Heart right ventricle (tissue), 16 donors: ENCODE data around the gene CCDC69. TPM values are rescaled to one million over a fixed set of nuclear protein-coding genes. Genes with fewer than 3 reads are reported as not detected.

Experiments
- ATAC-seq, 8 donors: fragments of 200-7000 bp; cut with Tn5 transposase; one replicate each; pipeline ENCODE4 v1.9.1; 2020; ENCODE audit warnings: mild to moderate bottlenecking in 8 of 8, moderate library complexity in 8 of 8, moderate number of reproducible peaks in 1 of 8
- DNase-seq, 2 donors: peaks; one replicate each; pipeline ENCODE4 v3.0.0-alpha.2; 2020
- H3K27ac ChIP-seq, 10 donors: fragments of 200-600 bp; sonication (generic) in 2 of 10; one replicate each; pipeline versions ENCODE4 v1.5.0 to v1.8.0; 2020 to 2022; ENCODE audit warnings: mild to moderate bottlenecking in 3 of 10
- H3K27me3 ChIP-seq, 7 donors: fragments of 200-600 bp; one replicate each; pipeline ENCODE4 v1.8.0; 2021 to 2022; ENCODE audit warnings: mild to moderate bottlenecking in 2 of 7
- H3K36me3 ChIP-seq, 9 donors: fragments of 200-600 bp; sonication (generic) in 1 of 9; one replicate each; pipeline versions ENCODE4 v1.5.0 to v1.8.0; 2020 to 2022; ENCODE audit warnings: mild to moderate bottlenecking in 2 of 9
- H3K4me1 ChIP-seq, 9 donors: fragments of 200-600 bp; sonication (generic) in 1 of 9; one replicate each; pipeline versions ENCODE4 v1.5.0 to v1.8.0; 2020 to 2022; ENCODE audit warnings: mild to moderate bottlenecking in 4 of 9
- H3K4me3 ChIP-seq, 10 donors: fragments of 200-600 bp; sonication (generic) in 2 of 10; one replicate each; pipeline versions ENCODE4 v1.5.0 to v1.8.0; 2020 to 2022; ENCODE audit warnings: mild to moderate bottlenecking in 7 of 10, moderate library complexity in 2 of 10
- H3K9me3 ChIP-seq, 11 donors: fragments of 200-600 bp in 10 of 11; sonication (generic) in 2 of 11; one replicate each; pipeline versions ENCODE4 v1.5.0 to v1.8.0; 2013 to 2022; ENCODE audit warnings: mild to moderate bottlenecking in 2 of 11, control low read depth in 1 of 11, moderate library complexity in 1 of 11
- WGBS, 2 donors: extraction: QIAGEN DNeasy Blood & Tissue Kit; methylation state at CpG; one replicate each; pipeline ENCODE4 v1.1.7; 2013; ENCODE audit warnings: inconsistent platforms in 1 of 2; 5-methylcytosine and 5-hydroxymethylcytosine counted together
- intact Hi-C, 10 donors: fragments of 100-400 bp; cut with DNase I; formaldehyde crosslinking; loops; one replicate each; pipeline versions ENCODE4 v1.11.1 to v1.14.2; 2022
- polyA plus RNA-seq, 2 donors: library from polyadenylated mRNA; stranded (reverse); fragments of 200-250 nt; gene quantifications; one replicate each; pipeline ENCODE4 v1.2.3, GENCODE V29; 2013
- total RNA-seq, 10 donors: library from RNA; stranded (reverse); fragmentation: NEBNext Ultra II Directional in 3 of 10; extraction: Animal tissue kit (Norgen Biotek cat#: 25700) in 3 of 10; gene quantifications; one replicate each; pipeline versions ENCODE4 v1.2.1 to v1.2.4, GENCODE V29; 2021 to 2023
- TF ChIP-seq, protein P1 (sequence below), 9 donors: fragments of 200-600 bp; sonication (generic) in 2 of 9; IDR thresholded peaks; one replicate each; pipeline versions ENCODE4 v1.5.0 to v1.8.0; 2021 to 2022; ENCODE audit warnings: antibody characterized with exemption in 9 of 9, mild to moderate bottlenecking in 5 of 9, moderate library complexity in 1 of 9
- donor health status: Arrhythmogenic right ventricular cardiomyopathy.
- donor health status: ischemic (EF 13 %, LVEDD 7.1; RV severe dilation, severe dysfunction).
- donor health status: healthy with polysubstance abuse.
- donor health status: DM: no; HTN: yes; CAD: no.
- donor health status: DM: no; HTN: no; CAD: no.
- donor health status: ischemic (EF 25% LVEDD 6.9; RV normal size, moderate dysfunction).
- donor health status: ischemic (EF 25% LVEDD 5.7; RV mildly dilated, moderate dysfunction).
- donor health status: healthy.
- donor health status: DM: yes; HTN: yes; CAD: no.
- donor health status: Ischemic cardiomyopathy.
- donor health status: ischemic (EF 35%, LVEDD 5.7; RV mildly dilated, moderate dysfunction).
- donor health status: nonischemic (EF 11% LVEDD 7.7; RV severe dilation, severe dysfunction).
- donor health status: DM: yes; HTN: yes; CAD: no.
- donor health status: PGD.
- donor health status: ischemic (EF 29% LVEDD 5.4; RV normal size, mild dysfunction).
- donor health status: nonischemic (EF 23%, LVEDD 6.1; RV moderate dilation, normal function).

Gene CCDC69
- total and polyA plus RNA-seq, 12 donors, result 50.8 to 191 (median 104) TPM

GRCh38 chr5:151182976-151183375, 40.9 kb downstream of the CCDC69 start:
- no peaks in the 10 kb centered on the region for H3K9me3 ChIP-seq
- no peak for ATAC-seq
- H3K4me1 ChIP-seq, result peaks cover 0 to 13% (median 0%) of the 10 kb centered on the region in 9 donors
- intact Hi-C loops, result no loop called here
- H3K4me3 ChIP-seq, result no peak overlapping the region
- WGBS, 2 donors, result 81 to 85% methylated on average over 8 of the region's 8 CpGs
- peaks cover 0 to 98% (median 17%) of the 10 kb centered on the region in 9 donors for H3K36me3 ChIP-seq
- no peak overlapping the region for H3K27ac ChIP-seq
- no peak for DNase-seq
- TF ChIP-seq, protein P1, sequence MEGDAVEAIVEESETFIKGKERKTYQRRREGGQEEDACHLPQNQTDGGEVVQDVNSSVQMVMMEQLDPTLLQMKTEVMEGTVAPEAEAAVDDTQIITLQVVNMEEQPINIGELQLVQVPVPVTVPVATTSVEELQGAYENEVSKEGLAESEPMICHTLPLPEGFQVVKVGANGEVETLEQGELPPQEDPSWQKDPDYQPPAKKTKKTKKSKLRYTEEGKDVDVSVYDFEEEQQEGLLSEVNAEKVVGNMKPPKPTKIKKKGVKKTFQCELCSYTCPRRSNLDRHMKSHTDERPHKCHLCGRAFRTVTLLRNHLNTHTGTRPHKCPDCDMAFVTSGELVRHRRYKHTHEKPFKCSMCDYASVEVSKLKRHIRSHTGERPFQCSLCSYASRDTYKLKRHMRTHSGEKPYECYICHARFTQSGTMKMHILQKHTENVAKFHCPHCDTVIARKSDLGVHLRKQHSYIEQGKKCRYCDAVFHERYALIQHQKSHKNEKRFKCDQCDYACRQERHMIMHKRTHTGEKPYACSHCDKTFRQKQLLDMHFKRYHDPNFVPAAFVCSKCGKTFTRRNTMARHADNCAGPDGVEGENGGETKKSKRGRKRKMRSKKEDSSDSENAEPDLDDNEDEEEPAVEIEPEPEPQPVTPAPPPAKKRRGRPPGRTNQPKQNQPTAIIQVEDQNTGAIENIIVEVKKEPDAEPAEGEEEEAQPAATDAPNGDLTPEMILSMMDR (IDR thresholded peaks at IDR 0.05), result no peak
- H3K27me3 ChIP-seq, result no peaks in the 10 kb centered on the region

DNA sequence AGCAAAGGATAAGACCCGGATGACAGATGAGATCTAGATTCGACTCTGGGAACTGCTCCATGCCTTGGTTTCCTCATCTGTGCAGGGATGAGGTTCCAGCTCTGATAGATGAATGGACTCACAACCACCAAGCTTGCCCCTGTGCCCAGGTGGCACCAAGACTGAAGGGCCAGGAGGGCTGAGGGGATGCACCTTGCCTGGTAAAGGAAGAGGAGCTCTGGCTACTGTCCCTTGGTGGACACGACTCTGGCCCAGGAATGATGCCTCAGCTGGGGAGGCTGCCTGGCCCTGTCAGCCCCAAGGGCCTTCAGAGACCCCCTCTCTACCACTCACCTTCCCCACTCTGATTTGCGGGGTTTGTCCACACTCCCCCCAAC, 41.4 kb downstream of the CCDC69 start:
- no peak overlapping the region for H3K27ac ChIP-seq
- no peak overlapping the region for H3K4me3 ChIP-seq
- H3K4me1 ChIP-seq, result peaks cover 0 to 13% (median 0%) of the 10 kb centered on the region in 9 donors
- peaks cover 0 to 96% (median 12%) of the 10 kb centered on the region in 9 donors for H3K36me3 ChIP-seq
- H3K27me3 ChIP-seq, result no peaks in the 10 kb centered on the region
- intact Hi-C loops, result no loop called here
- H3K9me3 ChIP-seq, result no peaks in the 10 kb centered on the region
- 75 to 86% methylated on average over 4 of the region's 4 CpGs for WGBS, 2 donors
- ATAC-seq (no peak), DNase-seq (no peak)
- TF ChIP-seq, protein P1 (IDR thresholded peaks at IDR 0.05), result no peak

DNA sequence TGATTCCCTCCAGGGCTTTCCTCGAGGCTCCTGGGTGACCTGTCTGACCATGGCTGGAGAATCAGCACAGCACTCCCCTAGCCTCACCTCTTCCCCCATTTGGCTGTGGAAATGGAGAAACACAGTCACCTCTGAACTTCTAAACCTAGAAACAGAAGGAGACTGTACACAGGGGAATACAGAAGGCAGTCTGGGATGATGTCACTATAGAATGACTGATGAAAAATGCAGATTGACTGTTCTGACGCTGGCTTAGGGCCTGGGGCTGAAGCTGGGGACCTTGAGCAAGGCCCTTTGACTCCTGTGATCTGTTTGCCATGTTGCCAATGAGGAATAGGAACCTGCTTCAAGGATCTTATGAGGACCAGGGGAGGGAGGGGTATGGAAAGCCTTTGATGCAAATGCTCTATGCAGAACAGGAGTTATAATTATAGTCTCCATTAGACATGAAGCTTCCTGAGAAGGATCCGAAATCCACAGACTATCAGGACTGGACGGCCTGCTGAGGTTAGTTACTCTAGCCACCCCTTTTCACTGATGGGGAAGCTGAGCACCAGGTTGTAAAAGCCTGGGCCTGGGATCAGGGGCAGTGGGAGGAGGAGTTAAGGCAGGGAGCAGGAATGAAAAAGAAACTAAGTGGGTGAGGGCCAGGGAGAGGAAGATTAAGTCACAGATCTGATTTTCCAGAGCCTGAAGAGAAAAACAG, 41.9 kb downstream of the CCDC69 start:
- no peak overlapping the region for H3K27ac ChIP-seq
- TF ChIP-seq, protein P1 (IDR thresholded peaks at IDR 0.05), result no peak
- H3K4me1 ChIP-seq, result peaks cover 0 to 13% (median 0%) of the 10 kb centered on the region in 9 donors
- WGBS, 2 donors, result 64 to 71% methylated on average over 4 of the region's 4 CpGs
- H3K4me3 ChIP-seq, result no peak overlapping the region
- H3K36me3 ChIP-seq, result peaks cover 0 to 91% (median 12%) of the 10 kb centered on the region in 9 donors
- no peaks in the 10 kb centered on the region for H3K27me3 ChIP-seq
- intact Hi-C loops, result no loop called here
- peak in 2 of 8 donors; percentile 20 to 30 for ATAC-seq
- no peak for DNase-seq
- no peaks in the 10 kb centered on the region for H3K9me3 ChIP-seq

GRCh38 chr5:151180291-151180690, 43.6 kb downstream of the CCDC69 start:
- TF ChIP-seq, protein P1 (IDR thresholded peaks at IDR 0.05), result no peak
- H3K27me3 ChIP-seq, result no peaks in the 10 kb centered on the region
- no peak overlapping the region for H3K27ac ChIP-seq
- H3K4me3 ChIP-seq, result no peak overlapping the region
- peaks cover 0 to 76% (median 6%) of the 10 kb centered on the region in 9 donors for H3K36me3 ChIP-seq
- no peak for DNase-seq
- peaks cover 0 to 9% (median 0%) of the 10 kb centered on the region in 9 donors for H3K4me1 ChIP-seq
- 79 to 98% methylated on average over 6 of the region's 6 CpGs for WGBS, 2 donors
- no peak for ATAC-seq
- intact Hi-C loops, result no loop called here
- no peaks in the 10 kb centered on the region for H3K9me3 ChIP-seq
